Activated CD4-positive, alpha-beta T cell treated with anti-CD3 and anti-CD28 coated beads, Interleukin-10, Interleukin-2, amounts not matched to agents 100 ng/mL and 50 ng/mL, durations not matched to agents 16 hours and 8 hours (primary cell): ENCODE measurements around the gene TMPRSS9.
"Not testable (repeated sequence)": the region's sequence is repeated elsewhere in the genome, so short reads cannot be mapped to it uniquely, and the experiment has no call there.

Experiments
- DNase-seq: peaks from one replicate; pipeline ENCODE4 v3.0.0-alpha.2; 2020

TMPRSS9 gene

GRCh38 chr19:2342656-2343288 is 17.3 kb upstream of the TMPRSS9 start:
- no peak for DNase-seq

DNA sequence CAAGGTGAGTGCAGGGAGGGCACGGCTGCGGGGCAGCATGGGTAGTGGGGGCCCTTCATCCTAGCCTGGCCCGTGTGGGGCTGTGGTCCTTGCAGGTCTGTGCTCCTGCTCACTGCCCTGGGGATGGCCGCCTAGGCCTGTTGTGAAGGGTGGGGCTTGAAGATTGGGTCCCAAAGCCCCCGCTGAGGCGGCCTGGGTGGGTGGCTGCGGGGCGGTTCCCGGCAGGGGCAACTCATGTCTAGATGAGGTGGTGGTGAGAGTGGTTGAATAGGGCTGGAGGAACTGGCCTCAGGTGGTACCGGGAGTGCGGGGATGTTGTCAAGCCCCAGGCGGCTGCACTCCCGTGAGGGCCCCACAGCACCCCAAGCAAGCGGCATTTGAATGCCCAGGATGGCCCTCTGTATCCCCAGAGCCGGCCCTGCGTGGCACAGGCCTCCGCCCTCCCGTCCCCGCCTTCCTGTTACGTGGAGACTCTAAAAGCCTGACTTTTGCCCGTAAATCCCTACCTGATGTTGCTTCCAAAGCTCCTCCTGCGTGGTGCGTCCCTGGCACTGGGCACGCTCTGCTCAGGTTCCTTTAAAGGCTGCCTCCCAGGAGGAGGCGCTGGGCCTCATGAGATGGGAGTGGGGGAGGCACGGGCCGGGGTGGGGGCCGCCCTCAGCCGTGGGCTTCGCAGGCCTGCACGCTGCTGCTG is 16.6 kb upstream of the TMPRSS9 start:
- DNase-seq: no peak

DNA sequence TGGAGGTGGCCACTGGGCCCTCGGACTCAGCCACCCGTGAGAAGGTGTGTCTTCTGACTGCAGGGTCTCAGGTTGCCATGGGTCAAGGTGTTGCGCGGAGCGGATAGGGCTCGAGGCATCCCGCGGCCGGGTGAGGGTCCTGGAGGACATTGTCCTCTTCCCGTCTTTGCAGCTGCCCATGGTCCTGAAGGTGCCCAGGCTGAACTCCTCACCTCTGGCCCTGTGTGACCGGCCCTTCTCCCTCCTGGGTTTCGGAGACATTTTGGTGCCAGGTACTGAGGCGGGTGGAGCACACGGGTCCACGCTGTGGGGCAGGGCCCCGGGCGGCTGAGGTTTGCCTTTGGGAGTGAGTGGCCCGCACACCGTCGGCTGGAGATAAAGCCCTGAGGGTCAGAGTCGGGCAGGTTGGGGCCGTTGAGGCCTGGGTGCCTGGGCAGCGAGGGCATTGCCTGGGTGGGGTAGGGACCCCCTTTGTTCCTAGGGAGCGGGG is 15.6 kb upstream of the TMPRSS9 start:
- DNase-seq: no peak

- no peak for DNase-seq
Measured at GRCh38 chr19:2345076-2345475, 15.0 kb upstream of the TMPRSS9 start.

DNA sequence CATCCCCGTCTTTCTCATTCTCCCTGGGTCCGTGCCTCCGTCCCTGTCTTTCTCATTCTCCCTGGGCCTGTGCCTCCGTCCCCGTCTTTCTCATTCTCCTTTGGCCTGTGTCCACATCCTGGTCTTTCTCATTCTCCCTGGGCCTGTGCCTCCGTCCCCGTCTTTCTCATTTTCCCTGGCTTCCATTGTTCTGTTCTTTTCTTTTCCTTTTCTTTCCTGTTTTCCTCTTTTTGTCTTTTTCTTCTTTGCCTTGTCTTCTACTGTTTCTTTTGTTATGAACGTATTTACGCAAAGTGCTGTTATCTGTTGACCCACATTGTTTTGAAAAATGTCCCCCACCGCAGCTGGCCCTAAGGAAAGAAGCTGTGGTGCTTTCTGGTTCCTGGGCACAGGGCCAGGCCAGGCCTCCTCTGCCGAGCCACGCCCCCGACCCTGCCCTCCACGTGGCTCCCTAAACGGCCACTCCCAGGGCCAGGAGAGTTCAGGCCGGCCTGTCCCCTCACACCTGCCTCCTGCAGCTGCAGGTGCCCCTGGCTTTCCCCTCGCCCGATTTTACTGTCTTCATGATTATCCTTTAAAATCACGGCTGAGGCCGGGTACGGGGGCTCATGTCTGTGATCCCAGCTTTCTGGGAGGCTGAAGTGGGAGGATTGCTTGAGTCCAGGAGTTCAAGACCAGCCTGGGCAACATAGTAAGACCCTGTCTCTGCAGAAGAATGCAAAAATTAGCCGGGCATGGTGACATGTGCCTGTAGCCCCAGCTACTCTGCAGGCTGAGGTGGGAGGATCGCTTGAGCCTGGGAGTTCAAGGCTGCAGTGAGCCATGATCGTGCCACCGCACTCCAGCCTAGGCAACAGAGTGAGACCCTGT is 14.0 kb upstream of the TMPRSS9 start:
- DNase-seq: no peak

DNA sequence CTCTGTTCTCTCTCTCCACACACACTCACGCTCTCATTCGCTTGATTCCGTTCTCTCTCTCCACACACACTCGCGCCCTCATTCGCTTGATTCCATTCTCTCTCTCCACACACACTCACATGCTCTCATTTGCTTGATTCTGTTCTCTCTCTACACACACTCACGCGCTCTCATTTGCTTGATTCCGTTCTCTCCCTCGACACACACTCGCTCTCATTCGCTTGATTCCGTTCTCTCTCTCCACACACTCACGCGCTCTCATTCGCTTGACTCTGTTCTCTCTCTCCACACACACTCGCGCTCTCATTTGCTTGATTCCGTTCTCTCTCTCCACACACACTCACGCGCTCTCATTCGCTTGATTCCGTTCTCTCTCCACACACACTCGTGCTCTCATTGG is 10.2 kb upstream of the TMPRSS9 start:
- DNase-seq: not testable (repeated sequence)

DNA sequence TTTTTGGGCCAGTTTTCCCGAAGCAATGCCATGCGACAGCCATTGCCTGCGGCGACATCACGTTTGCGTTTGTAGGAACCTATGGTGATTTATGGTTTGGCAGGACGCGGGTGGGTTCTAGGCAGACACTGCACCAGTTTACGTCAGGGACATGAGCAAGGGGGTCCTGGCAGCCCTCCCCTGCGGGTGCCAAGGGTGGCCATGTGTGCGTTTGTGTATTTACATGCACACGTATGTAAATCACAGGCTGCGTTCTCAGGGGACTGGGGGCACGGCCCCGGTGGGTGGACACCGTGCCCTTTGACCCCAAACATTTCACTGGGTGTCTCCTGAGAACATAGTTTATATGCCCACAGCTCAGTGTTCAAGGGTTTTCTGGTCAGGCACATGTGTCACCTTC is 9.4 kb upstream of the TMPRSS9 start:
- no peak for DNase-seq

GRCh38 chr19:2351591-2351990 is 8.5 kb upstream of the TMPRSS9 start:
- DNase-seq: no peak

DNA sequence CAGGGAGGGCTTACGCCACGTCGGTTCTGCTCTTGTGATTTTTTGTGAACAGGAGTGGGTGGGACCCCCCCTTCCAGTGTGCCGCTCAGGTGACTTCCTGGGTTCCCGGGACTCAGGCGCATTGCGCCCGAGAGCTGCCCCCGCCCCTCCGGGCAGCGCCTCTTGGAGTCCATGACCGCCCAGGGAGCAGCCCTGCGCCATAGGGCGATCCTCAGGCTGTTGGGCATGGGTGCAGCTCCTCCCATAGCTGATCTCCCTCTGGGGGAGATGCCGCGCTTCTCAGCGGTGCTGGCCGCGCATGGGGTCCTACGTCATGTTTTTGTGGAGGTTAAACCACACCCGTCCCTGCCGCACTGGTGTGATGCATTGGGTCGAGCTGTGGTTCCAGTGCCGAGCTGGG is 7.9 kb upstream of the TMPRSS9 start:
- DNase-seq: no peak

GRCh38 chr19:2353159-2353886 is 6.7 kb upstream of the TMPRSS9 start:
- no peak for DNase-seq

- no peak for DNase-seq
Measured at GRCh38 chr19:2353887-2354592, 6.0 kb upstream of the TMPRSS9 start.

DNA sequence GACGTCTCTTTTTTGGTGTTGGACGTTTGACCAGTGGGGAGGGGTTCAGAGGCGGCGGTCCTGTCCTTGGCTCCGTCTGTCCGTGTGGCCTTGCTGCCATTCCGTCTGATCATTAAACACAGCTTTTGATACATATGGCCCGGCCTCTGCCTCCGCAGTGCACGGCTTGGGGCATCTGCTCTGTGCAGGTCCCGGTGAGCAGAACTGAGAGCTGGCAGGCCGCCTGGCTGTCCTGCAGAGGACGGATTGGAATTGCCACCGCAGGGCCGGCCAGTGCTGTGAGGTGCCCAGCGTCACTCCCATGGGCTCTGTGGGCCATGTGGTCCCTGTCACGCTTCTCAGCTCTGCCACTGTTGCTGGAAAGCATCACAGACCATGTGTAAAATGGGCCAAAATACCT is 5.4 kb upstream of the TMPRSS9 start:
- DNase-seq: no peak

GRCh38 chr19:2355168-2356035 is 4.7 kb upstream of the TMPRSS9 start:
- no peak for DNase-seq

DNA sequence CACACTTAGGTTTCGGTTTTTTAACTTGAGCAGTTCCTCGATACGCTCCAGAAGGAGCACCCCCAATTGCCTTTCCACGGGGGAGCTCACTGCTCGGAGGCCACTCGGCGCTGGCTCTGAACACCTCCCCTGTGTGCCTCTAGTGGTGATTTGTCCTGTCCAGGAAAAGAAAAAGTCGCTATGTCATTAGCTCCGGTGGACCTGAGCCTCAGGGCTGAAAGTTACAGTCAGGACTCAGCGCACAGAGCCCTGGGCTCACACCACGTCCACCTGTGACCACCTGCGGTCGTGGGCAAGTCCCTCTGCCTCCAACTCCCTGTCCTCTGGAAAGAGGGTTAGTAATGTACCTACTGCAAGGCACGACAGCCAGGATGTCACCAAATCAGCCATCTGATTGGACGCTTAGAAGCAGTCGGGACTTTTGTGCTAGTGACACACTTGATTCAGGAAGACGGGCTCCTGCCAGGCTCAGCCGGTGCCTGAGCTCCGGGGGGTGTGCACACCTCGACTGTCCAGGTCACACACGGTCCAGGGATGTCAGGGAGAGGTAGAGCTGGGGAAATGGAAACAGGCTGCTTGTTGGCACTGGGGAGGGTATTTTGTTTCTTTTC is 3.9 kb upstream of the TMPRSS9 start:
- no peak for DNase-seq

GRCh38 chr19:2357279-2358206 is 2.5 kb upstream of the TMPRSS9 start:
- no peak for DNase-seq

- DNase-seq: no peak
Measured at GRCh38 chr19:2358548-2359173, 1.4 kb upstream of the TMPRSS9 start.

GRCh38 chr19:2360833-2361232 is 768 bp downstream of the TMPRSS9 start:
- no peak for DNase-seq

- no peak for DNase-seq
Measured at GRCh38 chr19:2361246-2362045, 1.4 kb downstream of the TMPRSS9 start.
